ENCODE measurements around the gene UXS1. TPM values are rescaled to one million over a fixed set of nuclear protein-coding genes. Genes with fewer than 3 reads are reported as not detected.

The UXS1 gene
- total RNA-seq, 2 experiments from 2014 or later = 20.5 to 21.9 TPM

DNA sequence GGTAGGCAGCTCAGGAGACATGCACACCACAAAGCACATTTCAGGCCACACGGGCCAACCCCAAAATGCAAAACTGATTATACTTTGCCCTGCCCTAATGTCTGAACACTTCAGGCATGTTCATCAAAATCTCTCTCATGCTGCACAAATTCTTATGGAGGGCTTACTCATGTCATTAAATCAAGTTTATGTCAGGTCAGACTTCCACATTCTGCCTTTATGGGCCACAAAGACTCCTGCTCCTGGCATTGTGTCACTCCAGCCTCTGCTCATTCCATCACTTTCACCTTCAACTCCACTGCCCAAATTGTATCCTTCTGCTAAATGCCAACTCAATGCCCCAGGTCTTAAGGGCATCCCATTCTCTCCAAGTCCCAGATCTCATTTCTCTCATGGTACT is 9.2 kb downstream of the UXS1 start:
- Histone ChIP-seq H3K9me2 (ENCODE audit: insufficient read depth, low read length) (no peaks in the 10 kb centered on the region), H2AFZ (ENCODE audit: low read length) (no peak overlapping the region), H4K20me1 (ENCODE audit: insufficient read depth, low read length) (peaks cover 6% of the 10 kb centered on the region; the same call in 1 of the 2 replicates), H3K79me2 (ENCODE audit: insufficient read depth, low read depth, low read length) (peaks cover 3% of the 10 kb centered on the region; the same call in 1 of the 2 replicates), H3K4me1 (ENCODE audit: insufficient read depth, low read length, poor library complexity, severe bottlenecking) (peaks cover 10% of the 10 kb centered on the region), H3K27ac (ENCODE audit: low read depth, low read length, poor library complexity, severe bottlenecking) (no peak overlapping the region), H3K36me3 (ENCODE audit: insufficient read depth, low read length) (peaks cover 4% of the 10 kb centered on the region; the same call in 1 of the 2 replicates), H3K9me3 (ENCODE audit: low read length) (no peaks in the 10 kb centered on the region), H3K4me2 (ENCODE audit: low read length) (no peak overlapping the region), H3K4me3 (ENCODE audit: low read depth, low read length, poor library complexity, severe bottlenecking) (no peak overlapping the region)
- no peak for DNase-seq (ENCODE audit: low spot score)
- intact Hi-C loops (cut with micrococcal nuclease; ENCODE audit: unreplicated experiment) = no loop called here
- BruUV-seq (replicated peaks) = no TSS peak
- no peak for TF ChIP-seq EZH2phosphoT487 (IDR thresholded peaks at IDR 0.05; ENCODE audit: borderline replicate concordance, low read depth, low read length)
- TF ChIP-seq, protein P1, sequence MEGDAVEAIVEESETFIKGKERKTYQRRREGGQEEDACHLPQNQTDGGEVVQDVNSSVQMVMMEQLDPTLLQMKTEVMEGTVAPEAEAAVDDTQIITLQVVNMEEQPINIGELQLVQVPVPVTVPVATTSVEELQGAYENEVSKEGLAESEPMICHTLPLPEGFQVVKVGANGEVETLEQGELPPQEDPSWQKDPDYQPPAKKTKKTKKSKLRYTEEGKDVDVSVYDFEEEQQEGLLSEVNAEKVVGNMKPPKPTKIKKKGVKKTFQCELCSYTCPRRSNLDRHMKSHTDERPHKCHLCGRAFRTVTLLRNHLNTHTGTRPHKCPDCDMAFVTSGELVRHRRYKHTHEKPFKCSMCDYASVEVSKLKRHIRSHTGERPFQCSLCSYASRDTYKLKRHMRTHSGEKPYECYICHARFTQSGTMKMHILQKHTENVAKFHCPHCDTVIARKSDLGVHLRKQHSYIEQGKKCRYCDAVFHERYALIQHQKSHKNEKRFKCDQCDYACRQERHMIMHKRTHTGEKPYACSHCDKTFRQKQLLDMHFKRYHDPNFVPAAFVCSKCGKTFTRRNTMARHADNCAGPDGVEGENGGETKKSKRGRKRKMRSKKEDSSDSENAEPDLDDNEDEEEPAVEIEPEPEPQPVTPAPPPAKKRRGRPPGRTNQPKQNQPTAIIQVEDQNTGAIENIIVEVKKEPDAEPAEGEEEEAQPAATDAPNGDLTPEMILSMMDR (conservative IDR thresholded peaks at IDR 0.05; ENCODE audit: low read length) = no peak
- ChIA-PET CTCF (ENCODE audit: unreplicated experiment) (no interaction called here), POLR2A (interaction anchor here (1.0 kb wide), 1 partner anchor 19 kb away, joined by 3 read pairs; no protein-coding TSS in a partner anchor)

DNA sequence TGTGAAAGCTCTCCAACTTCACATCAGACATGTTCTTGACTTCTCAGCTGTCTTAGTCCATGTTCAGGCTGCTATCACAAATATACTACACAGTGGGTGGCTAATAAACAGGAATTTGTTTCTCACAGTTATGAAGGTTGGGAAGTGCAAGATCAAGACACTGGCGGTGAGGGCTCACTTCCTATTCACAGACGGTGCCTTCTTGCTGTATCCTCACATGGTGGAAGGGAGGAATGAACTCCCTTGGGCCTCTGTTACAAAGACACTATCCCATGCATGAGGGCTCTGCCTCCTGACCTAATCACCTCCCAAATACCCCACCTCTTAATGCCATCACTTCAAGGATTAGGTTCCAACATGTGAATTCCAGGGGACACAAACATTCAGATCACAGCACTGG is 9.7 kb downstream of the UXS1 start:
- H4K20me1 ChIP-seq (ENCODE audit: insufficient read depth, low read length) = peaks cover 6% of the 10 kb centered on the region; the same call in 1 of the 2 replicates
- ChIA-PET POLR2A (no interaction called here), CTCF (ENCODE audit: unreplicated experiment) (no interaction called here)
- TF ChIP-seq, protein P1 (conservative IDR thresholded peaks at IDR 0.05; ENCODE audit: low read length) = no peak
- no peak for TF ChIP-seq EZH2phosphoT487 (IDR thresholded peaks at IDR 0.05; ENCODE audit: borderline replicate concordance, low read depth, low read length)
- no peak overlapping the region for H3K4me3 ChIP-seq (ENCODE audit: low read depth, low read length, poor library complexity, severe bottlenecking)
- H3K9me2 ChIP-seq (ENCODE audit: insufficient read depth, low read length) = no peaks in the 10 kb centered on the region
- TSS peak; percentile 15 for BruUV-seq (replicated peaks)
- peaks cover 4% of the 10 kb centered on the region; the same call in 1 of the 2 replicates for H3K36me3 ChIP-seq (ENCODE audit: insufficient read depth, low read length)
- H3K4me1 ChIP-seq (ENCODE audit: insufficient read depth, low read length, poor library complexity, severe bottlenecking) = peaks cover 5% of the 10 kb centered on the region
- intact Hi-C loops (cut with micrococcal nuclease; ENCODE audit: unreplicated experiment) = no loop called here
- H3K27ac ChIP-seq (ENCODE audit: low read depth, low read length, poor library complexity, severe bottlenecking) = no peak overlapping the region
- peaks cover 3% of the 10 kb centered on the region; the same call in 1 of the 2 replicates for H3K79me2 ChIP-seq (ENCODE audit: insufficient read depth, low read depth, low read length)
- DNase-seq (ENCODE audit: low spot score) = no peak
- no peaks in the 10 kb centered on the region for H3K9me3 ChIP-seq (ENCODE audit: low read length)
- H2AFZ ChIP-seq (ENCODE audit: low read length) = no peak overlapping the region
- H3K4me2 ChIP-seq (ENCODE audit: low read length) = no peak overlapping the region

DNA sequence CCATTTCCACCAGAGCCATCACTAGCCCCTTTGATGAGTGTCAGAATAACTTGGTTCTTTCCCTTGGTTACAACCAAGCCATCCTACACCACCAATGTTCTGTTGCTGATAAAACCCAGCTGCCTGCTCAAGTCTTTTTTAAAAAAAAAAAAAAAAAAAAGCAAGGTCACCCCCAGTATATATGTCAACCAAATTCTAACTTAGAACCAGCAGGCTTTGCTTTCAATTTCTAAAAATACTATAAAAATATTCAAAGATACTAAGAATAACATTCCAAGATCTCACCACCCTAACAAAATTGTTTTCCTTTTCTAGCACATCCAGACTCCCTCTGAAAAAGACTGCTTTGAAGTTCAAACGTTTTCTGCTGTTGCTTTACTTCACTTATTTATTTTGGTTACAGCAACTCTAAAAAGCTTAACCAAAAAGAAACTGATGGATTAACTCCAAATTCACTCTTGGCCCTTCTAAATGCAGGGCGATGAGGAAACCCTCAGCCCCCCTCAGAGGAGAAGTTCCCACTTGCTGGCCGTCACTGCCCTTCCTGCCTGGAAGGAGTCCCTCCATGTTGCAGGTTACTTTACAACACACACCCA is 10.9 kb downstream of the UXS1 start:
- peaks cover 3% of the 10 kb centered on the region; the same call in 1 of the 2 replicates for H3K79me2 ChIP-seq (ENCODE audit: insufficient read depth, low read depth, low read length)
- H2AFZ ChIP-seq (ENCODE audit: low read length) = no peak overlapping the region
- no peaks in the 10 kb centered on the region for H3K9me2 ChIP-seq (ENCODE audit: insufficient read depth, low read length)
- BruUV-seq (replicated peaks) = no TSS peak
- H3K36me3 ChIP-seq (ENCODE audit: insufficient read depth, low read length) = peaks cover 4% of the 10 kb centered on the region; the same call in 1 of the 2 replicates
- H3K4me1 ChIP-seq (ENCODE audit: insufficient read depth, low read length, poor library complexity, severe bottlenecking) = no peaks in the 10 kb centered on the region
- H4K20me1 ChIP-seq (ENCODE audit: insufficient read depth, low read length) = peaks cover 6% of the 10 kb centered on the region; the same call in 1 of the 2 replicates
- no peak overlapping the region for H3K4me3 ChIP-seq (ENCODE audit: low read depth, low read length, poor library complexity, severe bottlenecking)
- no peak for DNase-seq (ENCODE audit: low spot score)
- POLR2A ChIA-PET = interaction anchor here (0.6 kb wide), 1 partner anchor 96 kb away, joined by 4 read pairs; no protein-coding TSS in a partner anchor
- no peak overlapping the region for H3K4me2 ChIP-seq (ENCODE audit: low read length)
- TF ChIP-seq EZH2phosphoT487 (IDR thresholded peaks at IDR 0.05; ENCODE audit: borderline replicate concordance, low read depth, low read length) = no peak
- TF ChIP-seq, protein P1 (conservative IDR thresholded peaks at IDR 0.05; ENCODE audit: low read length) = no peak
- no peak overlapping the region for H3K27ac ChIP-seq (ENCODE audit: low read depth, low read length, poor library complexity, severe bottlenecking)
- CTCF ChIA-PET (ENCODE audit: unreplicated experiment) = no interaction called here
- intact Hi-C loops (cut with micrococcal nuclease; ENCODE audit: unreplicated experiment) = no loop called here
- no peaks in the 10 kb centered on the region for H3K9me3 ChIP-seq (ENCODE audit: low read length)
